MCF 10A (cell line): Measurements from ENCODE around the gene PDE1C. TPM values are rescaled to one million over a fixed set of nuclear protein-coding genes. Genes with fewer than 3 reads are reported as not detected.

Source experiments
- BruUV-seq: library from RNA; stranded (reverse); fragments of 400-500 nt; replicated peaks from 2 replicates; lab custom pipeline; 2021; lab: Mats Ljungman, UMichigan
- CTCF ChIA-PET: fragments of 300-600 bp; sonication (Branson Sonifier 250); formaldehyde crosslinking; extraction: SDS; loops from one replicate; lab custom pipeline; 2021; ENCODE audit warnings: antibody characterized with exemption, inconsistent platforms; lab: Yijun Ruan, JAX
- POLR2A ChIA-PET: fragments of 300-600, 350-650 bp; sonication (Branson Sonifier 250); formaldehyde crosslinking; extraction: SDS; loops from one replicate; lab custom pipeline; 2020; ENCODE audit warnings: antibody characterized with exemption, inconsistent platforms; lab: Yijun Ruan, JAX
- DNase-seq: peaks from one replicate; pipeline ENCODE4 v3.0.0-alpha.2; 2018; ENCODE audit not compliant: unreplicated experiment
- H3K27ac Mint-ChIP-seq: one replicate; pipeline ENCODE4 v1.8.0; 2022; ENCODE audit warnings: mild to moderate bottlenecking, low read depth, mixed read lengths; ENCODE audit not compliant: unreplicated experiment
- H3K27me3 Mint-ChIP-seq: one replicate; pipeline ENCODE4 v1.8.0; 2022; ENCODE audit warnings: mixed read lengths; ENCODE audit not compliant: insufficient read depth, unreplicated experiment
- H3K36me3 Mint-ChIP-seq: one replicate; pipeline ENCODE4 v1.8.0; 2022; ENCODE audit warnings: mild to moderate bottlenecking, moderate library complexity, mixed read lengths; ENCODE audit not compliant: insufficient read depth, unreplicated experiment
- H3K4me1 Mint-ChIP-seq: one replicate; pipeline ENCODE4 v1.8.0; 2022; ENCODE audit warnings: mixed read lengths; ENCODE audit not compliant: insufficient read depth, unreplicated experiment
- H3K4me3 Mint-ChIP-seq: one replicate; pipeline ENCODE4 v1.8.0; 2022; ENCODE audit warnings: mild to moderate bottlenecking, moderate library complexity, mixed read lengths; ENCODE audit not compliant: unreplicated experiment
- H3K9me3 Mint-ChIP-seq: one replicate; pipeline ENCODE4 v1.8.0; 2022; ENCODE audit warnings: mixed read lengths; ENCODE audit not compliant: unreplicated experiment
- CTCF ChIP-seq: fragments of 200-600 bp; IDR thresholded peaks from one replicate; pipeline ENCODE4 v1.8.0; 2022; ENCODE audit warnings: antibody characterized with exemption, mild to moderate bottlenecking; ENCODE audit not compliant: unreplicated experiment
- intact Hi-C: fragments of 100-400 bp; cut with micrococcal nuclease; formaldehyde crosslinking; loops from 2 replicates; pipeline ENCODE4 v1.14.1; 2022
- total RNA-seq: library from RNA; stranded (reverse); gene quantifications from 2 replicates; pipeline ENCODE4 v1.2.3, GENCODE V29; 2022

The PDE1C gene
- total RNA-seq, 1 experiment from 2014 or later = 0.14 TPM

- Mint-ChIP-seq H3K27me3 (no peaks in the 10 kb centered on the region), H3K27ac (no peak overlapping the region), H3K4me1 (peaks cover 13% of the 10 kb centered on the region), H3K36me3 (peaks cover 4% of the 10 kb centered on the region), H3K9me3 (no peaks in the 10 kb centered on the region), H3K4me3 (no peak overlapping the region)
- DNase-seq = peak; percentile 42
- TF ChIP-seq CTCF = no peak
- intact Hi-C loops = no loop called here
- POLR2A ChIA-PET = no interaction called here
- BruUV-seq = no TSS peak
- CTCF ChIA-PET = interaction anchor here (0.7 kb wide), 1 partner anchor 188 kb away, joined by 3 read pairs; no protein-coding TSS in a partner anchor
These were observed 32.2 kb upstream of the PDE1C start for GRCh38 chr7:32102432-32102873.

- Mint-ChIP-seq H3K27ac (no peak overlapping the region), H3K4me1 (peaks cover 13% of the 10 kb centered on the region), H3K27me3 (no peaks in the 10 kb centered on the region), H3K9me3 (no peaks in the 10 kb centered on the region), H3K36me3 (peaks cover 4% of the 10 kb centered on the region), H3K4me3 (no peak overlapping the region)
- no peak for TF ChIP-seq CTCF
- no TSS peak for BruUV-seq
- CTCF ChIA-PET = no interaction called here
- POLR2A ChIA-PET = no interaction called here
- no peak for DNase-seq
- intact Hi-C loops = no loop called here
These were observed 30.2 kb upstream of the PDE1C start for GRCh38 chr7:32100407-32100907.

GRCh38 chr7:32094516-32094915 lies 24.3 kb upstream of the PDE1C start:
- H3K9me3 Mint-ChIP-seq = peaks cover 7% of the 10 kb centered on the region
- H3K36me3 Mint-ChIP-seq = peaks cover 4% of the 10 kb centered on the region
- CTCF ChIA-PET = interaction anchor here (1.0 kb wide), 1 partner anchor 350 kb away, joined by 3 read pairs; no protein-coding TSS in a partner anchor
- H3K4me1 Mint-ChIP-seq = peaks cover 41% of the 10 kb centered on the region
- no peak for TF ChIP-seq CTCF
- POLR2A ChIA-PET = no interaction called here
- H3K4me3 Mint-ChIP-seq = no peak overlapping the region
- no peak for DNase-seq
- peak overlapping the region; percentile 54 for H3K27ac Mint-ChIP-seq
- no TSS peak for BruUV-seq
- intact Hi-C loops = no loop called here
- H3K27me3 Mint-ChIP-seq = no peaks in the 10 kb centered on the region

GRCh38 chr7:32093415-32094408 lies 23.5 kb upstream of the PDE1C start:
- intact Hi-C loops = loop anchor here (2.0 kb wide), 1 partner anchor 69 kb away; no protein-coding TSS in a partner anchor
- Mint-ChIP-seq H3K27ac (peak overlapping the region; percentile 54), H3K4me1 (peaks cover 46% of the 10 kb centered on the region), H3K36me3 (peaks cover 4% of the 10 kb centered on the region), H3K4me3 (no peak overlapping the region), H3K9me3 (peaks cover 7% of the 10 kb centered on the region), H3K27me3 (no peaks in the 10 kb centered on the region)
- ChIA-PET CTCF (interaction anchor here (0.5 to 1.0 kb wide), 3 partner anchors 212 to 350 kb away, joined by 3 to 4 read pairs (median 3); no protein-coding TSS in a partner anchor), POLR2A (no interaction called here)
- DNase-seq = peak; percentile 99
- no peak for TF ChIP-seq CTCF
- BruUV-seq = TSS peak; percentile 50
